ENCODE data around the gene SMIM24.

DNA sequence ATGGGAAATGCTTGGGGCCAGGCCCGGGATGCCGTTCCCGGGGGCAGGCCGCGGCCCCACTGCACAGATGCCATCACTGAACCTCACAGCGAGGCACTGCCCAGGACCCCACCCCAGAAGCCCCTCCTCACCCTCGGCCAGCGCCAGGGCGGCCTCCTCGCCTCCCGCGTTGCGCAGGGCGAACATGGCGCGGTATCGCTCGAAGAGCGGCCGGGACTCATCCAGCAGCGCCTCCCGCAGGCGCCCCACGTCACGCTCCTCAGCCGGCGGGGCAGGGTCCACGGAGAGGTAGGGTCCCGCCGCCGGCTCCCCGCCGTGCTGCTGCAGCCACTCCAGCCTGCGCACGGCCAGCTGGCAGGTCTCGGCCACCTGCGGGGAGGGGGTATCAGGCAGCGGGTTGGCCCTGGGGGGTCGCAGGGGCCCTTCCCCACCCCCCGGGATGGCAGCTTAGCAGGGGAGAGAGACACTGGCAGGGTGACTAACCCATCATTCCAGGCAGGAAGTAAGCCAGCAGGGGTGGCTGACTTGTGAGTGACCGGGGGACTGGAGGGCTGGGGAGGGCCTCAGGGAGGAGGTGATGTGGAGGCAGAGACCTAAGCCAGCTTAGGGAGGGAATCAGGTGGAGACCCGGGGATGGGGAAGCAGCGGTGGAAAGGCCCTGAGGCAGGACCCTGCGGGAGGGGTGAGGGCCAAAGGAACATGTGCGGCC lies 12.0 kb upstream of the SMIM24 start:
- no peak for TF ChIP-seq POLR2A (IDR thresholded peaks at IDR 0.05)
- TF ChIP-seq, protein P1, sequence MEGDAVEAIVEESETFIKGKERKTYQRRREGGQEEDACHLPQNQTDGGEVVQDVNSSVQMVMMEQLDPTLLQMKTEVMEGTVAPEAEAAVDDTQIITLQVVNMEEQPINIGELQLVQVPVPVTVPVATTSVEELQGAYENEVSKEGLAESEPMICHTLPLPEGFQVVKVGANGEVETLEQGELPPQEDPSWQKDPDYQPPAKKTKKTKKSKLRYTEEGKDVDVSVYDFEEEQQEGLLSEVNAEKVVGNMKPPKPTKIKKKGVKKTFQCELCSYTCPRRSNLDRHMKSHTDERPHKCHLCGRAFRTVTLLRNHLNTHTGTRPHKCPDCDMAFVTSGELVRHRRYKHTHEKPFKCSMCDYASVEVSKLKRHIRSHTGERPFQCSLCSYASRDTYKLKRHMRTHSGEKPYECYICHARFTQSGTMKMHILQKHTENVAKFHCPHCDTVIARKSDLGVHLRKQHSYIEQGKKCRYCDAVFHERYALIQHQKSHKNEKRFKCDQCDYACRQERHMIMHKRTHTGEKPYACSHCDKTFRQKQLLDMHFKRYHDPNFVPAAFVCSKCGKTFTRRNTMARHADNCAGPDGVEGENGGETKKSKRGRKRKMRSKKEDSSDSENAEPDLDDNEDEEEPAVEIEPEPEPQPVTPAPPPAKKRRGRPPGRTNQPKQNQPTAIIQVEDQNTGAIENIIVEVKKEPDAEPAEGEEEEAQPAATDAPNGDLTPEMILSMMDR (IDR thresholded peaks at IDR 0.05) = no peak

All from right lobe of liver (tissue), 4 donors.